ENCODE measurements around the gene RBPJL. TPM values are rescaled to one million over a fixed set of nuclear protein-coding genes. Genes with fewer than 3 reads are reported as not detected.
A peak's percentile ranks its signal among the peaks of the same experiment; 100 is the strongest.

RBPJL gene
- total RNA-seq, 1 experiment from 2014 or later: not detected

DNA sequence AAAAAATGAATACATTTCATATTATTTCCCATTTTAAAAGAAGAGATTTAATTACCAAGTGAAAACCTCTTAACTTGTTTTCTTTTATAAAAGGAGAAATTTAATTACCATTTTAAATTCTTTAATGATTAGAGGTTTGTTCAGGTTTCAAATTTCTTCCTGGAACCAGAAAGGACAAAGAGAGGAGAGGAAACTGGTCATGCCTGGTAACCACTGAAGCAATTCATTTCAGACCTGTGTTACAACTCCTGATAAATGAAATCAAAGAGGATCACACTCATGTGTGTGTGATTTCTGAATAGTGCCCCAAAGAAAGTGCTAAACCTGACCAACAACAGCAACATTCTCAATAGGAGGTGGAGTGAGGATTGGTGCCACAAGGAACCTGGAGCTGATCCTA is 39.7 kb upstream of the RBPJL start:
- TF ChIP-seq, protein P1, sequence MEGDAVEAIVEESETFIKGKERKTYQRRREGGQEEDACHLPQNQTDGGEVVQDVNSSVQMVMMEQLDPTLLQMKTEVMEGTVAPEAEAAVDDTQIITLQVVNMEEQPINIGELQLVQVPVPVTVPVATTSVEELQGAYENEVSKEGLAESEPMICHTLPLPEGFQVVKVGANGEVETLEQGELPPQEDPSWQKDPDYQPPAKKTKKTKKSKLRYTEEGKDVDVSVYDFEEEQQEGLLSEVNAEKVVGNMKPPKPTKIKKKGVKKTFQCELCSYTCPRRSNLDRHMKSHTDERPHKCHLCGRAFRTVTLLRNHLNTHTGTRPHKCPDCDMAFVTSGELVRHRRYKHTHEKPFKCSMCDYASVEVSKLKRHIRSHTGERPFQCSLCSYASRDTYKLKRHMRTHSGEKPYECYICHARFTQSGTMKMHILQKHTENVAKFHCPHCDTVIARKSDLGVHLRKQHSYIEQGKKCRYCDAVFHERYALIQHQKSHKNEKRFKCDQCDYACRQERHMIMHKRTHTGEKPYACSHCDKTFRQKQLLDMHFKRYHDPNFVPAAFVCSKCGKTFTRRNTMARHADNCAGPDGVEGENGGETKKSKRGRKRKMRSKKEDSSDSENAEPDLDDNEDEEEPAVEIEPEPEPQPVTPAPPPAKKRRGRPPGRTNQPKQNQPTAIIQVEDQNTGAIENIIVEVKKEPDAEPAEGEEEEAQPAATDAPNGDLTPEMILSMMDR (conservative IDR thresholded peaks at IDR 0.05): no peak
- no peak for TF ChIP-seq EZH2 (IDR thresholded peaks at IDR 0.05; ENCODE audit: low read depth)

DNA sequence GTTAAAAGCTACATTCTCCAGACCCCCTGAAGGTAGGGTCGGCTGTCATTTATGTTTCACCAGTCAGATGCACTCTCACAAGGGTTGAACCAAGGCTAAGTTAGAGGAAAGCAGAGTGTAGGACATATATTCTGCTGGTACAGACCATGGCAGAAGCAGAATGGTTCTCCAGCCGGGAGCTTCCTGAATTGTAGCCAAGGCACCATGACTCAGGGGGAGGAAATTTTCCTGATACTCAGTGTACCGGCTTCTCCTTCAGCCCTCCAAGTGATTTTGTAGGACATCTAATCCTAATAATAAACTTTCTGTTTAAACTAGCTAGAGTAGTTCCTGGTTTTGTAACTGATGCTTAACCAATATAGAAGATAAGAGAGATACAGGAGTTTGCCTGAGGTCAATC is 38.1 kb upstream of the RBPJL start:
- TF ChIP-seq EZH2 (IDR thresholded peaks at IDR 0.05; ENCODE audit: low read depth): no peak
- TF ChIP-seq, protein P1 (conservative IDR thresholded peaks at IDR 0.05): no peak
- BruUV-seq (replicated peaks): no TSS peak
- Histone ChIP-seq H3K27ac (no peak overlapping the region), H3K4me1 (replicated peaks; ENCODE audit: insufficient read depth) (peaks cover 12% of the 10 kb centered on the region), H3K9me3 (ENCODE audit: insufficient read depth, low read depth) (no peaks in the 10 kb centered on the region), H3F3A (ENCODE audit: insufficient read depth, low read depth) (no peaks in the 10 kb centered on the region), H2AFZ (no peak overlapping the region), H3K4me2 (no peak overlapping the region), H4K20me1 (ENCODE audit: insufficient read depth) (no peaks in the 10 kb centered on the region), H3K36me3 (ENCODE audit: low read depth) (no peaks in the 10 kb centered on the region), H3K9me2 (ENCODE audit: insufficient read depth) (no peaks in the 10 kb centered on the region), H3K4me3 (no peak overlapping the region), H3K27me3 (ENCODE audit: insufficient read depth, low read depth) (no peaks in the 10 kb centered on the region), H3K79me2 (ENCODE audit: low read depth) (no peaks in the 10 kb centered on the region)
- DNase-seq: no peak
- ChIA-PET CTCF (no interaction called here), POLR2A (ENCODE audit: unreplicated experiment) (no interaction called here)
- intact Hi-C loops (cut with micrococcal nuclease; ENCODE audit: unreplicated experiment): no loop called here

More for the DNA sequence above, 39.7 kb upstream of the RBPJL start:
- Histone ChIP-seq H3K4me2 (peak overlapping the region; percentile 25; the same call in 1 of the 2 replicates), H3K27me3 (ENCODE audit: insufficient read depth, low read depth) (no peaks in the 10 kb centered on the region), H3K4me3 (no peak overlapping the region), H3K9me3 (ENCODE audit: insufficient read depth, low read depth) (no peaks in the 10 kb centered on the region; the same call in 1 of the 2 replicates), H2AFZ (no peak overlapping the region), H3K36me3 (ENCODE audit: low read depth) (no peaks in the 10 kb centered on the region), H4K20me1 (ENCODE audit: insufficient read depth) (no peaks in the 10 kb centered on the region), H3K9me2 (ENCODE audit: insufficient read depth) (no peaks in the 10 kb centered on the region), H3K79me2 (ENCODE audit: low read depth) (no peaks in the 10 kb centered on the region), H3K27ac (peak overlapping the region; percentile 20; the same call in 1 of the 2 replicates), H3F3A (ENCODE audit: insufficient read depth, low read depth) (no peaks in the 10 kb centered on the region), H3K4me1 (replicated peaks; ENCODE audit: insufficient read depth) (peaks cover 12% of the 10 kb centered on the region)
- BruUV-seq (replicated peaks): no TSS peak
- peak in 1 of 2 experiments; percentile 63 for DNase-seq
- CTCF ChIA-PET: no interaction called here
- POLR2A ChIA-PET (ENCODE audit: unreplicated experiment): no interaction called here
- intact Hi-C loops (cut with micrococcal nuclease; ENCODE audit: unreplicated experiment): no loop called here

DNA sequence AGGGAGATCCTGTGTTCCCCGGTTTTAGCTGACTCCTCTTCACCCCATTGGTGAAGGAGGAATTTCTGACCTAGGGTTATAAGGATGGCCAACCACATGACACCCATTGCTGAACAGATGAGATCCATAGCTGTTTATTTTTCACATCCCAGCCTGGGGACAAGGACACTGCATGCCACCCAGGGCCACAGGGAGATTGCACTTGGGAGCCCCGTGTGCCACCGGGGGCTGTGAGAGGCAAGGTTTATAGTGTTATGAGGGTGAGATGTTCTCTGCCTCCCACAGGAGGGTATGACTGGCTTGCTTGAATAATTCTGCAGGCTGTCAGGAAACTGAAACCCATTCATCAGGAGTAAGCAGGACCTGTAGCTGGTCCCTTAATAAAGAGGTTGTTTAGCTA is 37.6 kb upstream of the RBPJL start:
- peaks cover 12% of the 10 kb centered on the region for H3K4me1 ChIP-seq (replicated peaks; ENCODE audit: insufficient read depth)
- H2AFZ ChIP-seq: no peak overlapping the region
- no peaks in the 10 kb centered on the region for H3K36me3 ChIP-seq (ENCODE audit: low read depth)
- no peak overlapping the region for H3K4me2 ChIP-seq
- no peak overlapping the region for H3K27ac ChIP-seq
- DNase-seq: no peak
- no TSS peak for BruUV-seq (replicated peaks)
- no peaks in the 10 kb centered on the region for H3K9me2 ChIP-seq (ENCODE audit: insufficient read depth)
- intact Hi-C loops (cut with micrococcal nuclease; ENCODE audit: unreplicated experiment): no loop called here
- ChIA-PET POLR2A (ENCODE audit: unreplicated experiment) (no interaction called here), CTCF (no interaction called here)
- no peaks in the 10 kb centered on the region for H3K79me2 ChIP-seq (ENCODE audit: low read depth)
- no peaks in the 10 kb centered on the region for H3K27me3 ChIP-seq (ENCODE audit: insufficient read depth, low read depth)
- TF ChIP-seq EZH2 (IDR thresholded peaks at IDR 0.05; ENCODE audit: low read depth): no peak
- TF ChIP-seq, protein P1 (conservative IDR thresholded peaks at IDR 0.05): no peak
- no peaks in the 10 kb centered on the region for H4K20me1 ChIP-seq (ENCODE audit: insufficient read depth)
- no peak overlapping the region for H3K4me3 ChIP-seq
- H3F3A ChIP-seq (ENCODE audit: insufficient read depth, low read depth): no peaks in the 10 kb centered on the region
- H3K9me3 ChIP-seq (ENCODE audit: insufficient read depth, low read depth): no peaks in the 10 kb centered on the region
